ENCODE measurements around the gene ERC2.

The ERC2 gene

DNA sequence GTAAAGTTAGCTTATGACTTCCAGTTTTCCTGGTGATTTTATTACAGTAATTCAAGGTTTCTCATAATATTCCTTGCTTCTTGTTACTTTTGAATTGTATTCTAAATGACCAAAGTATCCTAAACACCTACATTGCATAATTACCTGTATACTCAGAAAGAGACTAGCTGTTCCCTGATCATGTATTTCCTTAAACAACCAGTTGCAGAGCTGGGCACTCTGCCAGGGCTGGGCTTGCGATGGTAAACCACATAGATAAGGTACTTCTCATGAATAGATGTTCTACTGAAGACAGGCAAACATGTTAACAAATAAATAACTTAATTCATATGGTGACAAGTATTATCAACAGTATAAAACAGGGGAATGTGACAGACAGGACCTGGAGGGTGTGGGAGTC, 838.8 kb downstream of the ERC2 start:
- DNase-seq: no peak

DNA sequence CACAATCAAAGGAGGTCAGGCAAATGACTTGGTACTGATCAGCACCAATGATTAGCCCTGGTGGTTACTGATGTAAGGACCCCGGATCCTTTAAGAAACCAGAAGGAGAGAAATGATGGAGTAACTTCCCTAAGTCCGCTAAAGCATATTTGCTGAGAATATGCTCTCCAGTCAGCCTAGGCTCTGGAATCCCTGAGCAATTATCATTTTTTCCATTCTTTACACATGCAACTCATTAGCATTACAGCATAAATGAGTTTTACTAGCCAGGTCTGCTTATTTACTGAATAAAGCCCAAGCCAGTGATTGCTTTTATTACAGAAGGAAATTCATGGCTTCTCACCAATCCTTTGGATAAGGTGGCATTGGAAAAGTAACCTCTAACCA, 842.0 kb downstream of the ERC2 start:
- no peak for DNase-seq

DNA sequence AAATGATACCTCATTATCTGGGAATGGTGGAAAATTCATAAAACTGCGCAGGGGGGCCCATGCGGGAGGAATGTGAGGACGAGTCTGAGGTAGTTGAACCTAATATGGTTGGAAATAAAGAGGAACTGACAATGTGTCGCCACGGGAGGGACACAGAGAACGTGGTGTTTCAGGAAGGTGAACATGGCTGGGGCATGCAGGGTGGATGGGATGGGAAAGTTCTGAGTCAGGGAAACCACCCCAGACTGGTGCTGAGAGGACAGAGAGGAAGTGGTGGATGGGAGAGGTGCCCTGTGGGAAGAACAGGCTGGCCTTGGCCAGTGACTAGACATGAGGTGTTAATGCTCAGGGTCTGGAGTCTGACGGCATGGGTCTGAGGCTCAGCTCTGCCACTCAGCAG, 844.0 kb downstream of the ERC2 start:
- no peak for DNase-seq

DNA sequence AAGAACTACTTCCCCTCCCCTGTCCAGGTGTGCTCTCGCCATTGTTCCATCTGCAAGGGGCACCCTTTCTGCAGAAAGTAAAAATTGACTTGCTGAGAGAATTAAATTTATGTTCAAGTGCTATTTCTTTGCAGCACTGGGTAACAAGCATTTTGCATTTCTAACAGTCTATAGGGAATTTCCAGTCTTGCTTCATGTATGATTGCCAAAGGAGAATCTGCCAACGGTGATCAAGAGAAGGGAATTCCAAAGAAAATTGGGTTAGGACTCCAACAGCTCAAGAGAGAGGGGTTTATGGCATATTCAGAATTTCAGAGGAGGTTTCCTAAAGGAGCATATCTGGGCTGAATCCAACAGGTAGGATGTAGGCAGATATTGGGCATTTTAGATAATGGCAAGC, 844.5 kb downstream of the ERC2 start:
- no peak for DNase-seq

DNA sequence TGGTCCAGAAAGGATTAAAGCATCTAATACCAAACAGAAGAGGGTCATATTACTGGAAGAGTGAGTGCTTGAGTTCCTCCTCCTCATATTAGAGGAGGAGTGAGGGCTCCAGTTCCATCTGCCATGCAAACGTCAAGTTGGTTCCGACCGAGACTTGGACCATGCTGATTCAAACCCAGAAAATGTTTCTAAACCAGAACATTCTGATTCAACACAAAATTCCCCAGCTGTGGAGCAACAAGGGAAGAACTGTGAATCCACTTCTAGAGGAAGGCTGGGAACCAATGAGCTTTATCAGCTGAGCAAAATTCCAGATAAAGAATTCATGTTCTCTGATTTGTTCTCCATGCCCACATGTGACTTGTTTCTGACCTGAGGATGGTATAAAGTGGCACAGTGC, 845.5 kb downstream of the ERC2 start:
- DNase-seq: no peak

DNA sequence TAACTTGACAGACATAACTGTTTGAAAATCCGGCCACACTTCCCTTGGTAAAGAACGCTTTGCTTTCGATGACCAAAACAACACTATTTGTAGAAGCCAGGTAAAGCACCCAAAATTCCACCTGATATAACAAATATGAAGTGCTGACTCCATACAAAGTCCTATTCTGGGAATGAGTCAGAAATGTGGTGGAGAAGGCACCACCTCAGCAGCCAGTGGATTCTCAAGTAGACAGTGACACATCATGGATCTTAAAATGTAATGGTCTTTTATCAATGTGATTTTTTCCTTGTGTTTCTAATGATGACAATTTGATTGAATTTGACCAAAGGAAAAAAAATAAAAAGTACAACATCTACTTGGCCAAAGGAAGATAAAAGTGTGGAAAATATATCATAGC, 846.2 kb downstream of the ERC2 start:
- DNase-seq: no peak

DNA sequence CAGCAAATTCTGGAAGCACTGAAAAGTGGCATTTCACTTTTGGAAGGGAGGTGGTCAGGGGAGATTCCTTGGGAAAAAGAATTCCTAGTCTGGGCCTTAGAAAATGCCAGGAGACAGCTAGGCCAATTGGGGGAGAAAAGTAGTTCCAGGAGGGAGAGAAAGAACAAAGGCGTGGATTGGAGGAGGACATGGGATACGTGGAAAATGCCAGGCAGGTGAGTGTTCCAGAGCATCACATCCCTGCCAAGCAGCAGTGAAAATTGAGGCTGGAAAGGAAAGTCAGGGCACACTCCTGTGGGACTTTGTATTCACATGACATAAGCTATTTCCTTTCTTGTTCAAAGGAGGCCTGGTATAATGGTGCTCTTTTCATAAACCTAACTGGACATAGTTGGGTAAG, 846.6 kb downstream of the ERC2 start:
- DNase-seq: no peak

DNA sequence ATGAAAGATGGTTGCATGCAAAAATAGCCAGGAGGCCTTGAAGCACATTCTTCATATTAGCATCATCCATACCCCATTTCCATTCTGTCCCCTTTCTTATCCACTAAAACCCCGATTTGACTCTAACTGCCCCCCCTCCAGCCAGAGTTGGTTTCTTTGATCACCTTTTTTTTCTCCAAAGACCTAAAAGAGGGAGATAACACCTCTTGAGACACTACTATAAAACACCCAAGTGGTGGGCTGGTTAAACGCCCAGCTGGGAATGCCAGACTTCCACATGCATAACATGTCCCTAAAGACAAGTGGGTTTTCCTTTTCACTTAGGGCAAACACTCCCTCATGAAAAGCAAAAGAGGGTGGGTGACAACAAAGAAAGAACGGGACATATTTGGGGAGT, 847.2 kb downstream of the ERC2 start:
- DNase-seq: no peak

DNA sequence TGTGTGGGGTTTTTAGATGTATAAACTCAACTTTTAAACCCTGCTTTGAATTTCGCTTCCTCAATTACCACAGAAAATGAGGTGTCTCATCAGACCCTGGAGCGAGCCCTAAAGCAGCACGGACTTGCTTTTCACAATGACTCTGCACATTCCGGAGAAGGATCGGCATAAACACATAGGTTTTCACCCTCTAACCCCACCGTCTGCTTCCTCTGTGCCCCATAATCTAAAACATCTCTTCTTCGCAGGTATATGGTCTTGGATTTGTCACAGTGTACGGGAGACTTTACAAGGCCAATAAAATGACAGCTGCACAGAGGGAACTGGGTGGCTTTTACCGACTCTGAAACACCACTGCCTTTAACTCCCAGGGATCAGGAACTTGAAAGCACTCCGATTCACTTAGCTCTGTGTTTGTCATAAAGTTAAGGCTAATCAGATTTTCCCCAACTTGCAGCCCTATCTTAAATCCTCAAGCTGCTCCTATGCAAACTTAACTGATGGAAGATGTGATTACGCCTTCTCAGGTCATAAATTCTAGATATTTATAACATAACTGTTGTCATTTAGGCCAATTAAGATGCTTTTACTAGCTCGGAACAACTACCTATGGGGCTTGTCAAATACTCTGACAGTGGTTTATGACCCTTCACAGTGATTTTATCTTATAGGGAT, 847.8 kb downstream of the ERC2 start:
- no peak for DNase-seq

DNA sequence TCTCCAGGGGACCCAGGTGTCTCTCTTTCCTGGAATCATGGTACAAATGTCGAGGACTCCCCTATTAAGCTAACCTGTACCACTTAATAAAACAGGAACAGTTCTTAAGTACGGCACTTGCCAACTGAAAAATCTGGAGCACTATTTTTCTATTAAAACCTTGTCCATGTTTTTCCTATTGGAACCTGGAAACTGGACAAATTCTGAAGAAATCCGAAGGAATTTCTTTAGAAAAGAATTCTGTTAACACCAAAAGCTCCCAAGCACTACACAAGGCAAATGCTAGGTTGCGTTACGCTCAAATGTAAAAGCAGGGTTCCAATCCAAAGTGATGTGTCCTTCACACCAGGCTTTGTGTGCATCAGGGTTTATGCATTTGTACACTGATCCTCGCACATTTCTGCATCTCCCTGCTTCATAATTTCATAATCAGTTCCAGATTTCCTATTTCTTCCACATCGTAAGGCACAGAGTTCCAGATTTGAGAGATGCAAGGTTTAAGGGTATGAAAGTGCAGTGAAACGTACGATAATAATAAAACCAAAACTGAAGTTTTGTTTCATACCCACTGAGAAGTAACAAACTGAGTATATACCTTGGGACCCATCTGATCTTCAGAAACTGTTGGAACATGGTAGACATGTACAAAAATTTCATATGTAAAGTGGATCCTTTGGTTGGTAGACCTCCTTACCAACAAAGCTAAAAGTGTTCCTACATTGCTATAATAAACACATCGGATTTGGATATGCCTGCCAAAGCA, 849.0 kb downstream of the ERC2 start:
- no peak for DNase-seq

DNA sequence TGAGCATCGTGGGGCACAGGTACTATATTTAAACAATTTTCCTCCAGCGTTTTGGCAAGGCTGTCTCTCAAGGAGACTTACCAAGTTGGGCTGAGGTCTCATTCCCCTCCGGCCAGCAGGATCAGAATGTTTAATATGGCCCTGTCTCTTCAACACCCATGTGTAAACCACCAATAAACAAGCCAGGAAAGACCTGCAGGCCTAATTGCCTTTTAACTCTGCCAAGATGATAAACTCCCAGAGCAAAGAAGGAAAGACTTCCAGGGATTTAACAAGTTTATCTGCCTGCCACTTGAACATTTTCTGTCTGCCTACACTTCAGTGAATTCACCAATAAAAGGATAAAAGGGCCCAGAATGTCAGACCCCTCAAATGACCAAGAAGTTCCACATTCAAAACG, 850.9 kb downstream of the ERC2 start:
- DNase-seq: no peak

DNA sequence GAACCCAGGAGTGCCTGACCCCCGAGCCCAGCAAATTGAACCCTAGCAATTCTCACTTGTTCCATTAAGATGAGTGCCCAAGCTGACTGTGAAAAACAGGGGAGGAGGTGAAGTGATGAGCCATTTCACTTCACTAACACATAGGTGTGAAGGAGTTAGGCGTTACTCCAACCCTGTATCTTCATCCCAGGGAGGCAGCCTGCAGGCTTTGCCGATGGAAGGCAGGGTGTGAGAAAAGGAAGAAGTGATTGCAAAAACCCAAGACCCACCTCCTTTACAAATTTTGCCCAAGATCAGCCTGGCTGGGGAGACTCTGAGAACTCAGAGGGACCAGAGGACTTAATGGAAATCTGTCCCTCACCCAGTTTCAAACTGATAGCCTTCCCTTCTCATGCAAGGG, 851.5 kb downstream of the ERC2 start:
- DNase-seq: no peak

DNA sequence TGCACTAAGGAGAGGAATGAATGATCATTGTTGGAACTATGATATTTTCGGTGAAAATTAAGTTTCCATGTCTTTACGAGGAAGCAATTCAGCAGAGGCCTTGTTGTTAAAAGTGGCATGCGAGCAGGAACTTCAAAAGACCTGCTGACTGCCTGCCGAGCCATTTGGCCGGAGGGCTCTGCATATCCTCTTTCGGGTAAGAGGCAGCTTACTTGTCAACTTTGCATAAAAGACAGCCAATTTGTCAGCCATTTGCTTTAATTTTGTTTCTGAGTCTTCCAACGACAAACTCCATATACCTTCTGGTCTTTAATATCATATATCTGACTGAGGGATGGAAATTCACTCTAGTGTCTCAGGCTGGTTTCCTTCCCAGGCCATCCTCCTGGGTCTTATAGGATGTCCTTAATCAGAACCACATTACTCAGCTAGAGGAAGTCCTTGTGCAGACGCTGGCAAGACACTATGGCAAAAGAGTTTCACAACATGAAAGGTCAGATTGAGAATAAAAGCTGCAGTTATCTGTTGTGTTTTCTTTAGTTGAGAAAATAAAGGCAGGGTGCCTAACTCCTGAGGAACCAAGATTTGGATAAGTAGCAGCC, 852.5 kb downstream of the ERC2 start:
- DNase-seq: no peak

DNA sequence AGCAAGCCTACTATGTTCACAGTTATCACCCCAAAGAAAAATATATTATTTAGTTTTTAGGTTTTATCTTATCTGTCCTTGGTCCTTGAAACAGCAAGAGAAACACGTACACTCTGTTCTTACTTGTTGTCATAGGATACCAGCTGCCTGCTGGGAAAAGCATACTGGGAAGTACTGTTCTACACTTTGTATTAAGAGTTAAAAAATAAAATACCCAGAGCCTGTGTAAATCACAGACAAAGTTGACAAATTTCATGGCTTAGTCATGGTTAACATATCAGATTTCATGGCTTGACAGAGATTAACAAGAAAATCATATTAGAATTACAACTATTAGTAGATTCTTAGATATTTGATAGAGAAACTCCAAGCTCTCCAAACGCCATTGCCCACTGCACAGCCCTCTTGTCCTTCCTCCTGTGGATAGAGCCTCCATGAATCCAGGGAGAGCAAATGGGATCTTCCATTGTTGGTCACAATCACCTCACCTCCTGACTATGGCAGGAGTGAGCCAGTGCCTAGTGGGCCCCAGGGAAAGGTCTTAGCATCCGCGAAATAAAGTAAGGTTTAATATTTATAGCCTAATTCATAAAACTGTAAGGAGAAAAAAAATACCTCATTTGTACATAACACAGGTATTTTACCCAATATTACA, 853.1 kb downstream of the ERC2 start:
- no peak for DNase-seq

DNA sequence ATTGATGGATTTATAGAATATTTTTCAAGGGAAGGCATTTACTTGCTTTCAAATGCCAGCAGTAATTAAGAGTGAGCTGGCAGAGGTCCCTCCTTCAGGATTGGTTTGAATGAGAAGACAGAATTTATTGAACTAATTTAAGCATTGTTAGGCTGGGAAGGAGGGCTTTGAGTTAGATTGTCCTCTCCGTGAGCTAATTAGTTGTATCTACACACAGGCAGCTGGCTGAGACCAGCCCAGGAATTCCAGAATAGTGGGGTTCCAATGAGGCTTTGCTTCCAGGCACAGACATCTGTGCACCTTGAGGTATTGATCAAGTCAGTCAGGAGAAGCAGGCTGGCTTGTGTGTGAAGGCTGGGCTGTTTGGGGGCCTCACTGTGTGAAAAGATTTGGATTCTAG, 857.1 kb downstream of the ERC2 start:
- DNase-seq: no peak

DNA sequence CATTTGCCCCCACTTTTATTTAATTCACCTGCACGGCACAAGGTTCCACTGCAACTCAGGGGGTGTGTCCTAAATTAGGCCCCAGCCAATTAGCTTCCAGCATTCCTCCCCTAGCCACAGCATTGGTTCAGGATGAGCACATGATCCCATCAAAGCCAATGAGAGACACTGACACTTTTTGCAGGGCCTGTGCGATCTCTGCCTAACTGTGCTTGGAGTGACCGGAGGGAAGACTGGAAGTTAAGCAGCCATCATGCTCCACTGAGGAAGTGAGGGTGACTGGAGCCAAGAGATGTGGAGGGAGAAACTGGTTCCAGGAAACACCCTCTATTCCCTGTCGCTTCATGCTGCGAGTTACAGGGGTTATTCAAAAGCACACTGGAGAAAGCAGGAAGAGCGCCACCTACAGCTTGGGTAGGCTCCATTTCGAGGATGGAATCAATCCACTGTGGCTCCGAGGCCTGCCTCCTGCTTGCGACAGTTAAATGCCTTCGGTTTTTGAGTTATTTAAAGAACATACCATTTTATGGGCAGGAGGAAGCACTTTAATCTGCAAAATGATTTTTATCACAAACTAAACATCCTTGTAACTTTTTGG, 858.9 kb downstream of the ERC2 start:
- DNase-seq: no peak

DNA sequence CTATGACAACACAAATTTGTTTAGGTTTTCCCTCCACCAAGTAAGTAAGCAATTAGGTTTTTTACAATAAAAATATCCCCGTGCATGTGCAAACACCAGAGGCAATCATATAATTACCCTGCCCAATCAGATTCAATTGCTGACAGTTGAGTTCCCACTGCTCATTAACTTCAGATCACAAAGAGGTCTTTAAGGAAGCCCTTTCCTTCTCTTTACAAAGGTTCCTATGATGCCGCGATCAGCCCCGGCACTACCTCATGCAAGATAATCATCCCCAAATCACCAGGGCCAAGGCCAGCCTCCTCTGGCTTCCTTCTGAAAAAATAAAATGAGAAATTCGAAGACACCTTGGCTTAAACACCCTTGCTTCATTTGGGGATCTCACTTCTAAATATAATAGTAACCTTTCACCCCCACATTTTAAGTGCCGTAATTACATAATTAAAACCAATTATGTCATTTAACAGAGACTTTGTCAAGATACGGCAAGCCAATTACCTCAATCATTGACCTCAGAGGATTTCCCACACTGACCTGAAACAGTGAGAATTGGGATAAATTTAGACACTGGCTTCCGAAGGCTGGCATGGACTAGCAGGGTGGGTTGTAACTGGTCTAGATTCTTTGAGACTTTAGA, 859.8 kb downstream of the ERC2 start:
- DNase-seq: no peak

DNA sequence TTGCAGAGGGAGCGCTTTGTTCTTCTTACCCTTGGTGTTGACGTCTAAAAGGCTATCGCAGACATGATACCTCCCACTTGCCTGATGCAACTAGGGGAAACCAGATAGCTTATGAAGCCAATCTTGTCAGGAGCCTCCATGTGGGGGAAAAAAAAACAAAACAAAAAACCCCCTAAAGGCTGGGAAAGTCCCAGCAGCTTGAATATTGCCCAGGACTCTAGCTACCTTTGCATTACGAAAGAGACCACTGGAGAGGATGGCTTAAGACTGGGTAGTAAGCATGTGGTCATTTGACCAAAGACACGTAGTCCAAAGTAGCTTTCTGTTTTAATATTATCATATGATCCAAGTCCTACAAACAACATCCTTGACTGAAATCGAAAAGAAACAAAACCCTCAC, 860.4 kb downstream of the ERC2 start:
- no peak for DNase-seq

DNA sequence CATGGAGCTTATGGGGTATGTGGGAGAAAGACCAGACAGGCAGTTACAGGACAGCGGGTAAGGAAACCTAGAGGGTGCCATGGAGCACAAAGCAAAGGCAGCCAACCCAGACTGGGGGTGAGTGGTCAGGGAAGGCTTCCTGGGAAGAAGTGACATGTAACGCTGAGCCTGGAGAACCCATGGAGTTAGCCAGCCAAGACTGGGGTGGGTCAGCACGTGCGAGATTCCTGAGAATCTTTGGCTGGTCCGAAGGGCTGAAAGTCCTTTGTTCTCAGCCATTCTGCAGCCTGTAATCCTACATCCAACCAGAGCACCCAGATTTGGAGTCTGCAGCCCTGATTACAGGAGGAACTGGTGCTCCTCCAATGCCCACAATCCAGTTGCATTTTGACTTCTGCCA, 861.1 kb downstream of the ERC2 start:
- no peak for DNase-seq

DNA sequence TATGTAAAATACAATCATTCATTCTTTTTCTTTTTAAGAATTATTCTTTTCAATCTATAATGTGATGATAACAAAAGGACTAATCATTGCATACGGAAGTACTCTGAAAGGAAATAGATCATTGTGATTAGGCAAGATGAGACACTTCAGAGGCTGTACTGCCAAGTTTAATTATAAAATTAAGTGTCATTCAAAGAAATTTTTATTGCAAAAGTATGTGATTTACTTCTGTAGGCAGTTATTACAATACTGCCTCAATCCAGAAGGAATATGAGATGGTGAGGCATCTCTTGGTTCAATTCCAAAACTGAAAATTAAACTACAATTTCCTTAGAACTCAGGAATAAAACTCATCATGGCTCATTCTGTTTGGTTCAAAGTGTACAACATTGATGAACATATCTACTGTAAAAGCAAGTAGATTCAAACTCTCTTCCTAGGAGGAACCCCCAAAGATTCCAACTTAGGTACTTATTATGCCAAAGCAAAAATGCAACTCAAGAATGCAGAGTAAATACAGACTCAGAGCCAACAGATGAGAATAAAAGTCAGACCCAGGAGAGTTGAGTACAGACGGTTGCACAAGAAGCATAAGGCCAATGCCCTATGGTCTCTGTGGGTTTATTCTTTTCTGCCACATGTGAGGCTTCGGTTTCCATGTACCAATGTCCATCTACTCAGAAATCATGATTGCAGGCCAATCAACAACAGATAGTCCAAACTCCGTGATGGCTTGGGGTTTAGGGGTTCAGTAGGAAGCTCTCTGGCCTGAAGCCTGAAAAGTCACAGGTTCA, 862.6 kb downstream of the ERC2 start:
- DNase-seq: no peak

DNA sequence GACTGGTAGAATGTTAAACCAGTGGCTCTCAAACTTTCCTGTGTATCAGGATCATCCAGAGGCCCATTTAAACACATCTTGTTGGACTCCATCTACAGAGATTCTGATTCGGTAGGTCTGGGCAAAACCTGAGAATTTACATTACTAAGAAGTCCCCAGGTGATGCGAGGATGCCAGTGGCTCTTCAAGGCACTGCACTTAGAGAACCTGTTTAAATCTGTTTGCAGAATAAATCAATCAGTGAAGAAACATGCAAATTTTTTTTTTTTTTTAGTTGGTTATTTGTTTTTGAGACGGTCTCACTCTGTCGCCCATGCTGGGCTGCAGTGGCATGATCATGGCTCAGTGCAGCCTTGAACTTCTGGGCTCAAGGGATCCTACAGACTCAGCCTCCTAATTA, 863.4 kb downstream of the ERC2 start:
- no peak for DNase-seq

DNA sequence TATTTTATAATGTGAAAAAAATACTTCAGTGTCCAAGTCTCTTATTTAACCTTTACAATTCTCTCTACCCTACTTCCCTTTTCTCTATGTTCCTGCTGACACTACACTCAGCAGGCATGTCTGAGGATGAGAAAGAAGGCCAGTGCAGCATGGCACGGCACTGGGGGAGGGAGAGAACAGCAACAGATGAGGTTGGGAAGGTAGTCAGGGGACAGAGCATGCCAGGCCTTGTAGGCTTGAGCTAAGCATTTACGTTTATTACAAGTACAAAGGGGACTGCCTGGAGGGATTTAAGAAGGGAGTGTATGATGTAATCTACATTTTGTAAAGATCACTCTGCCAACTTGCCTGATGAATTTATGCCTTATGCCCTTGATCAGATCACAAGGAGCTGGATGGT, 863.9 kb downstream of the ERC2 start:
- no peak for DNase-seq

Measured in activated naive CD4-positive, alpha-beta T cell treated with Interleukin-2 at 50 U/mL for 16 hours (primary cell).